Activated naive CD8-positive, alpha-beta T cell treated with anti-CD3 and anti-CD28 coated beads for 36 hours (primary cell): ENCODE data around the gene OR52K1. TPM values are rescaled to one million over a fixed set of nuclear protein-coding genes. Genes with fewer than 3 reads are reported as not detected.
"Not testable (repeated sequence)": the region's sequence is repeated elsewhere in the genome, so short reads cannot be mapped to it uniquely, and the experiment has no call there.

Experiments used
- DNase-seq: peaks from one replicate; pipeline ENCODE4 v3.0.0; 2021
- H3K27ac Mint-ChIP-seq: one replicate; pipeline ENCODE4 v1.8.0; 2022; ENCODE audit warnings: mild to moderate bottlenecking, moderate library complexity, mixed read lengths
- H3K27me3 Mint-ChIP-seq: one replicate; pipeline ENCODE4 v1.8.0; 2022; ENCODE audit warnings: mild to moderate bottlenecking, mixed read lengths
- H3K36me3 Mint-ChIP-seq: one replicate; pipeline ENCODE4 v1.8.0; 2021; ENCODE audit warnings: mild to moderate bottlenecking, mixed read lengths
- H3K4me1 Mint-ChIP-seq: one replicate; pipeline ENCODE4 v1.8.0; 2021; ENCODE audit warnings: mixed read lengths
- H3K4me3 Mint-ChIP-seq: one replicate; pipeline ENCODE4 v1.8.0; 2022; ENCODE audit warnings: mild to moderate bottlenecking, moderate library complexity, mixed read lengths
- H3K9me3 Mint-ChIP-seq: one replicate; pipeline ENCODE4 v1.8.0; 2022; ENCODE audit warnings: mixed read lengths
- total RNA-seq, 2 experiments: library from RNA; stranded (reverse); gene quantifications; one replicate each; pipeline ENCODE4 v1.2.3, GENCODE V29; 2021

Gene OR52K1
- total RNA-seq, 2 experiments from 2014 or later = not detected

GRCh38 chr11:4466871-4467442 is 15.5 kb upstream of the OR52K1 start:
- Mint-ChIP-seq H3K36me3 (no peaks in the 10 kb centered on the region), H3K9me3 (peaks cover 8% of the 10 kb centered on the region), H3K27ac (no peak overlapping the region), H3K4me1 (no peaks in the 10 kb centered on the region), H3K27me3 (no peaks in the 10 kb centered on the region), H3K4me3 (no peak overlapping the region)
- DNase-seq = no peak

GRCh38 chr11:4467811-4468606 is 14.4 kb upstream of the OR52K1 start:
- DNase-seq = no peak
- no peak overlapping the region for H3K27ac Mint-ChIP-seq
- no peak overlapping the region for H3K4me3 Mint-ChIP-seq
- H3K4me1 Mint-ChIP-seq = no peaks in the 10 kb centered on the region
- peaks cover 8% of the 10 kb centered on the region for H3K9me3 Mint-ChIP-seq
- no peaks in the 10 kb centered on the region for H3K36me3 Mint-ChIP-seq
- H3K27me3 Mint-ChIP-seq = no peaks in the 10 kb centered on the region

DNA sequence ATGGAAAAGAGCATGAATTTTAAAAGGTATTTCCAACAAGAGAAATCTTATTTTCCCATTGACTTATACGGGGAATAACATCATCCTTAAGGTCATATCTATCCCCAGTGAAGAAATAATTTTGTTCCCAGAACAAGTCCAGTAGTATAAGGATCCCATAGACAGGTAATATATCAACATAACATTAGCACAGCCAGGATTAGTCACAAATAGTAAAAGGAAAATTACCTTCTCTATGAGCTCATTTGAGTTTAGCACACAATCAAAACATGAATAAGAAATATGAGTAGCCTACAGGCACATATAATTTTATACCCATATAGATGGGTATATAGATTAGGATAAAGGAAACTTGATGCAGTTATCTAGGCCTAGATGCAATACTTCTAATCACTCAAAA is 2.8 kb upstream of the OR52K1 start:
- Mint-ChIP-seq H3K4me1 (peaks cover 6% of the 10 kb centered on the region), H3K9me3 (no peaks in the 10 kb centered on the region), H3K27ac (no peak overlapping the region), H3K36me3 (no peaks in the 10 kb centered on the region), H3K4me3 (no peak overlapping the region), H3K27me3 (peaks cover 13% of the 10 kb centered on the region)
- no peak for DNase-seq

GRCh38 chr11:4480577-4481239 is 1.7 kb upstream of the OR52K1 start:
- no peak for DNase-seq
- H3K27ac Mint-ChIP-seq = no peak overlapping the region
- peaks cover 6% of the 10 kb centered on the region for H3K4me1 Mint-ChIP-seq
- H3K36me3 Mint-ChIP-seq = no peaks in the 10 kb centered on the region
- no peaks in the 10 kb centered on the region for H3K9me3 Mint-ChIP-seq
- peaks cover 7% of the 10 kb centered on the region for H3K27me3 Mint-ChIP-seq
- no peak overlapping the region for H3K4me3 Mint-ChIP-seq

DNA sequence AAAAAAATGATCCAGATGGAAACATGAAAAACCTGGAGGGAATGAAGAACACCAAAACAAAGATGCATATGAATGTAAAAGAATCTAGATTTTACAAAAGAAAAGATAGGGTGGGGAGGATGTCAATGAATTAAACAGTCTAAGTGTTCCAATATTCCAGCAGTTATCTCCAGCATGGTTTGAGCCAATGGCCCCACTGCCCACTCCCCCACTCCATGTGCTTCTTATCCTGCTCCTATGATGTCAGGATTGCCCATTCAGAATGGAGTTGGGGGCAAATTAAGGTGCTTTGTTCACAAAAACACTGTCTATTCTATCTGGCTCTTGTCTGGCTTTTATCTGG is 1.2 kb upstream of the OR52K1 start:
- H3K4me3 Mint-ChIP-seq = no peak overlapping the region
- H3K4me1 Mint-ChIP-seq = peaks cover 6% of the 10 kb centered on the region
- H3K36me3 Mint-ChIP-seq = no peaks in the 10 kb centered on the region
- no peak overlapping the region for H3K27ac Mint-ChIP-seq
- no peak for DNase-seq
- H3K27me3 Mint-ChIP-seq = peaks cover 7% of the 10 kb centered on the region
- H3K9me3 Mint-ChIP-seq = no peaks in the 10 kb centered on the region

GRCh38 chr11:4484310-4484709 is 1.9 kb downstream of the OR52K1 start:
- no peak overlapping the region for H3K27ac Mint-ChIP-seq
- no peak for DNase-seq

GRCh38 chr11:4491405-4491804 is 9.0 kb downstream of the OR52K1 start:
- H3K27ac Mint-ChIP-seq, H3K4me1 Mint-ChIP-seq, H3K4me3 Mint-ChIP-seq, H3K36me3 Mint-ChIP-seq, H3K9me3 Mint-ChIP-seq, DNase-seq: not testable (repeated sequence)
- H3K27me3 Mint-ChIP-seq = peaks cover 11% of the 10 kb centered on the region

More at GRCh38 chr11:4484310-4484709, 1.9 kb downstream of the OR52K1 start:
- Mint-ChIP-seq H3K9me3 (no peaks in the 10 kb centered on the region), H3K36me3 (no peaks in the 10 kb centered on the region), H3K27me3 (no peaks in the 10 kb centered on the region), H3K4me1 (peaks cover 6% of the 10 kb centered on the region), H3K4me3 (no peak overlapping the region)

DNA sequence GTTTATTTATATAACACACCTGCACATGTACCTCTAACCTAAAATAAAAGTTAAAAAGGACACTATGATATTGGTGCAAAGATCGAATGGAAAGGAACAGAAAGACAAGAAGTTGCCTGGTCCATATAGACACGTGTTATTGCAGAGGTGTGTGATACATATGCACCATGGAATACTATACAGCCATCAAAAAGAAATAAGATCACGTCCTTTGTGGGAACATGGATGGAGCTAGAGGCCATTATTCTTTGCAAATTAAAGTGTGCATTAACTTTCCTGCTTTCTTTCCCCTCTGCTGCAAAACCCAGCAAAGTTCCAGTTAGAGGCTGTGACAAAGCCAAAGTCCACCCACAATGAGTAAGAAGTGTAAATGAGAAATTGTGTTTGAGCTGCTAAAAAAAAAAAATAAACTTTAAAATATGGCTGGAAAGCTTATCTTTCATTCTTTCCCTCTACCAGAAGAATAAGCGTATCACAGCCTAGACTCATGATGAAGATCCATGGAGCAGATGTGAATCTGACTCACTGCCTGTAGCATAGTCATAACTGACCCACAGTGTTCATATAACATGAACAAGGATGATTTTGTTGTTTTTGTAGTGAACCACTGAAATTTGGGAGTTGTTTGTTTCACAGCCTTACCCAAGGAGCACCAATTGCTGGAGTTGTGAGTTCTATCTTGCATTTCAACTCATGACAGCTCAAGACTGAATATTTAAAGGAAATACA is 9.6 kb downstream of the OR52K1 start:
- H3K4me1 Mint-ChIP-seq = peaks cover 6% of the 10 kb centered on the region
- H3K4me3 Mint-ChIP-seq = no peak overlapping the region

DNA sequence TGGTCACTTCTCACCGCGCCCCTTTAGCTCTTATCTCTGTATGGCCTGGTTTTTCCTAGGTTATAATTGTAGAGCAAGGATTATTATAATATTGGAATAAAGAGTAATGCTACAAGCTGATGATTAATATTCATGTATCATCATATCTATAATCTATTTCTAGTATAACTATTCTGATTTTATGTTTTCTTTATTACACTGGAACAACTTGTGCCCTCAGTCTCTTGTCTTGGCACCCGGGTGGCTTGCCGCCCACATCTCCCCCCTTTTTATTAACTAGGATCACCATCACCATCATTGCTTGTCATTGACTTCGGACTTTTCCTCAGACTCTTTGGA is 11.0 kb downstream of the OR52K1 start:
- H3K27me3 Mint-ChIP-seq = peaks cover 11% of the 10 kb centered on the region
- H3K36me3 Mint-ChIP-seq = no peaks in the 10 kb centered on the region

More for the DNA sequence above, 9.6 kb downstream of the OR52K1 start:
- H3K27me3 Mint-ChIP-seq = peaks cover 11% of the 10 kb centered on the region
- no peak for DNase-seq
- no peaks in the 10 kb centered on the region for H3K36me3 Mint-ChIP-seq
- no peaks in the 10 kb centered on the region for H3K9me3 Mint-ChIP-seq
- no peak overlapping the region for H3K27ac Mint-ChIP-seq

GRCh38 chr11:4495487-4495886 is 13.0 kb downstream of the OR52K1 start:
- peak; percentile 11 for DNase-seq
- H3K36me3 Mint-ChIP-seq = no peaks in the 10 kb centered on the region
- H3K4me1 Mint-ChIP-seq = peaks cover 6% of the 10 kb centered on the region
- no peak overlapping the region for H3K27ac Mint-ChIP-seq
- no peak overlapping the region for H3K4me3 Mint-ChIP-seq
- no peaks in the 10 kb centered on the region for H3K9me3 Mint-ChIP-seq
- H3K27me3 Mint-ChIP-seq = peaks cover 8% of the 10 kb centered on the region

More for the DNA sequence above, 11.0 kb downstream of the OR52K1 start:
- DNase-seq = no peak
- peaks cover 6% of the 10 kb centered on the region for H3K4me1 Mint-ChIP-seq
- H3K9me3 Mint-ChIP-seq = no peaks in the 10 kb centered on the region
- H3K4me3 Mint-ChIP-seq = no peak overlapping the region
- no peak overlapping the region for H3K27ac Mint-ChIP-seq

DNA sequence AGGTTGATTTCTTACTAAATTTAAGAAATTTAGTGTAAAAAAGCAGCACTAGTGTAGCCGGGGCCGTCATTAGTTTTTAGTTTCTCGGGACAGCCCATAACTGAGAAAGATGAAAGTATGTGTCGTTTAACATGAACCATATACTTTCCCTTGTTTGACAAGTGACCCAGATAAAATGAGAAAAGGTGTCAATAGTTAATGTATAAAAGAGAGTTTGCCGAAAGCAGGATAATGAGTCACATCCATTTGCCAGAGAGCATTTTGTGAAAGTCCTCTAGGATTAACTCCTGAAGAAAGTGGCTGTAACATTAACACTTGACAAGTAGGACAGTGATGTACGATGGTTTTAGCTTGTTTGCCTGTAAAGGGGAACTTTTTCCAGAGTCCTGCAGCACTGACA is 13.5 kb downstream of the OR52K1 start:
- peaks cover 6% of the 10 kb centered on the region for H3K4me1 Mint-ChIP-seq
- peaks cover 8% of the 10 kb centered on the region for H3K27me3 Mint-ChIP-seq
- no peak for DNase-seq
- no peak overlapping the region for H3K27ac Mint-ChIP-seq
- H3K36me3 Mint-ChIP-seq = no peaks in the 10 kb centered on the region
- no peak overlapping the region for H3K4me3 Mint-ChIP-seq
- H3K9me3 Mint-ChIP-seq = no peaks in the 10 kb centered on the region

DNA sequence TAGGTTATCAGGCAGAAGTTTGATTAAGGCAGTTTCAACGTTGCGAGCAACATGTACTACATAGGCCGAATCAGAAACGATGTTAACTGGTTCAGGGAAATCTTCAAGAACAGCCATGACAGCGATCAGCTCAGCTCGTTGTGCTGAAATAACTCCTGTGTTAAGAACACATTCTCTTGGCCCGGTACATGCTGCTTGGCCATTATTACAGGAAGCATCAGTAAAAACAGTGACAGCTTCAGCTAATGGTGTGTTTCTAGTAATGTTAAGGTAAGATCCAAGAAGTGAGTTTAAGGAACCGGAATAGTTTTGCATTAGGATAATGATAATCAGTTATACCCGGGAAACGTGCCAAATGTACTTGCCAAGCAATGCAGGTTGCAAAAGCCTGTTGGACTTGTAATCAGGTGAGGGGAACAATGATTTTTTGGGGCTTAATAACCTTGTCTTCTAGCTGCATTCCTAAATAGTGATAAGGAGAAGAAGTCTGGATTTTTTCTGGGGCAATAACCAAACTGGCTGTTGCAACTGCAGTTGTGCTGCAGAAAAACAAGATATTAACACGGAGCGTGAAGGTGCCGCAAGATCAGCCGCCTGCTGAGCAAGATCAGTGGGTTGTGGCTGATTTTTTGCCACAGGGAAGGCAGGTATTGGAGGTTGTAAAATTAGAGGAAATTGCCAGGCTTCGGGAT is 14.3 kb downstream of the OR52K1 start:
- Mint-ChIP-seq H3K4me3 (no peak overlapping the region), H3K9me3 (no peaks in the 10 kb centered on the region), H3K27ac (no peak overlapping the region), H3K36me3 (no peaks in the 10 kb centered on the region), H3K27me3 (peaks cover 8% of the 10 kb centered on the region), H3K4me1 (peaks cover 6% of the 10 kb centered on the region)
- DNase-seq = no peak

DNA sequence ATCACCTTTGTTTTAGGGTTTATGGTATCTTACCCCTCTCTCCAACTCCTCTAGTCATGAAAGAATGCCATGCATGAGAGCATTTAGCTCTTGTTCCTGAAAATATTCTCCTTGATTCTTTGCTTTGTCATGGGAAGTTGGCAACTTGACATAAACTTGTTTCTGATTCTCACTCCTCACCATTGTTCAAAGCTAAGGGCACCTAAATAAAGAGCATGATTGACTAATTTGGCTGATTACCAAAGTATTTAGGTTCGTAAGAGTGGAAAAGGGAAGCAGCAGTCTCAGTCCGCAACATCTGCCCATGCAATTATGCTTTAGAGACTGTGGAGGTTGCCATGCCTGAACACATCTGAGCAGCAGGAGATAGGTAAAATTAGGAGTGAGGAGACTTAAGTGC is 26.4 kb downstream of the OR52K1 start:
- Mint-ChIP-seq H3K4me1 (peaks cover 5% of the 10 kb centered on the region), H3K27ac (no peak overlapping the region), H3K36me3 (no peaks in the 10 kb centered on the region), H3K9me3 (peaks cover 2% of the 10 kb centered on the region), H3K27me3 (peaks cover 13% of the 10 kb centered on the region), H3K4me3 (no peak overlapping the region)
- DNase-seq = no peak

DNA sequence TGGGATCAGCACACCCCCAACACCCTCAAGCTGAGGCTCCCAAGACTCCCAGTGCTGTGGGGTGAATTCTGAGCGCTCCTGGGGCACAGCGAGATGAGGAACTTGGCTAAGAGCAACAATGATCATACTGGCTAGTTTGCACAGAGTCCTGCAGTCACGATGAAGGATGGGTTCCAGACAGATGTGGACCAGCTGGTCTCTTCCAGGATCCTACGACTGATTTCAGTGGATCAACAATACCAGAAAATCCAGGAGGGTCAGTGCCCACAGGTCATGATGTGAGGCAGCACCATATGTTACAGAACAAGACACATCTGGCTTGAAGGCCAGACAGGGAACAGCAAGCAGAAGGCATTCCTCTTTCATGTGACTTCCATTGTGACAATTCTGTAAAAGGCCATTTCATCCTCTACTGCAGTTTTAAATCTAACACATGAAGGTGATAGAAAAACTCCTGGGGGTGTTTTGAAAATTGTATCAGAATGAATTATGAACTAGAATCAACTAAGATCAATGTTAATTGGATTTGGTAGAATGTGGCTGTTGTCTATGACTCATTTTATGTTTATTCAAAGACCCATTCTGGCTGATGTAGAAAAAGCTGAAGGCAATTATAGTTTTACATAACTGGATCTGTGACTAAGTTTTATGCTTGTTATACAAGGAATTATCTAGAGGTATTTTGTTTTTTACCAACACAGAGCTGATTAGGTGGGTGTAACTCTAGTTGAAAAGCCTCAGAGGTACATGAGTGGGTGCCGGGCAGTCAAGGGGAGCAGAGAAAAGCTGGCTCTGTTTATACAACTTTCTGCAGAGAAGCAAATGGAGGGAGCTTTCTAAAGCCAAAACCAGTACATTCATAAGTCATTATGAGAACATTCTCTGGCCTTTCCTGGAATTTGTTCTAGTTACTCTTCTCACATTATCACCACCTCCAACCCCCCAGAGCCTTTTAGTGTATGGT is 29.1 kb downstream of the OR52K1 start:
- Mint-ChIP-seq H3K4me3 (no peak overlapping the region), H3K4me1 (peaks cover 5% of the 10 kb centered on the region), H3K36me3 (no peaks in the 10 kb centered on the region), H3K27ac (no peak overlapping the region), H3K9me3 (peaks cover 2% of the 10 kb centered on the region), H3K27me3 (peaks cover 13% of the 10 kb centered on the region)
- DNase-seq = no peak
